ENCODE measurements around the gene CSPG5. TPM values are rescaled to one million over a fixed set of nuclear protein-coding genes. Genes with fewer than 3 reads are reported as not detected.
A peak's percentile ranks its signal among the peaks of the same experiment; 100 is the strongest.

Gene CSPG5
- total RNA-seq, 1 donor from 2014 or later = 0.59 TPM

DNA sequence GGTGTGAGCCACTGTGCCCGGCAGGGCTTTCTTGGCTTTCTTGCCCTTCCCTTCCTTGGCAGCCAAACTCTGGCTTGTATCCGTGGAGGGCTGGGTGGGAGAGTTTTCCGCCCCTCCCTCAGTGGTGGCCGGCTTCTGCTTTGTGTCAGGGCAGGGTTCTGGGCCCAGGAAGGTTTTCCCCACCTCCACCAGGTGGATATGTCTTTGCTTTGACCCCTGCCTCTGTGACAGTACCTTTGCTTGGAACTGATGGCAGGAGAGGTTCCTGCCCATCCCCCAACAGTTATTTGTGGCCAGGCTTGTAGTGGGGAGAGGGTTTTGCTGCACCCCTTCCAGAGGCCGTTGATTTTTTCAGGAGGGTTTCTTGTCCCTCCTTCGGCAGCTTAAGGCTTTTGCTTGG lies 24.3 kb downstream of the CSPG5 start:
- intact Hi-C loops (cut with micrococcal nuclease) = no loop called here
- ATAC-seq (no peak), DNase-seq (no peak)

GRCh38 chr3:47553407-47553806 lies 25.3 kb downstream of the CSPG5 start:
- DNase-seq (no peak), ATAC-seq (no peak)
- intact Hi-C loops (cut with micrococcal nuclease) = no loop called here

GRCh38 chr3:47542471-47543173 lies 36.0 kb downstream of the CSPG5 start:
- ATAC-seq (no peak), DNase-seq (no peak)
- intact Hi-C loops (cut with micrococcal nuclease) = no loop called here

DNA sequence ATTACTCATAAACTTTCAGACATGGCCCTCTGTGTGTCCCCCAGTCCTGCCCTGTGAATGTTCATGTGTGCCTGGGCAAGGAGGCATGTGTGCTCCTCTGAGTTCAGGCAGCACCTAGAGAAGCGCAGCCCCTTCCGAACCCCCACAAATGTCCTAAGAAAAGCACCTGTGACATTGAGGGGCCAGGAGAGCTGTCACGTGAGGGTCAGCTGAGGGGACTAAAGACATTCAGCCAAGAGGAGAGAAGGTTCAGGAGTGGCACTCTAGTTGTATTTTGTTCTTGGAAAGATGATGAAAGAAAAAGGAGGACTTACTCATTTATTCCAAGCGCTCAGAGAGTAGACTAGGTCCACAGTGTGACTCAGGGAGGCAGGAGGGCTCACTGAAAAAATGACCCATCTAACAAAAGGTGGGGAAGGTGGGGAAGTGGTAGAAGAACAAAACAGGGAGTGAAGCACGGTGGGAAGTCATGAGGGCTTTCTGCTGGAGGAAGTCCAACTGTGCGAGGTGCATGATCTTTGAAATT lies 37.0 kb downstream of the CSPG5 start:
- intact Hi-C loops (cut with micrococcal nuclease) = no loop called here
- no peak for DNase-seq
- no peak for ATAC-seq

DNA sequence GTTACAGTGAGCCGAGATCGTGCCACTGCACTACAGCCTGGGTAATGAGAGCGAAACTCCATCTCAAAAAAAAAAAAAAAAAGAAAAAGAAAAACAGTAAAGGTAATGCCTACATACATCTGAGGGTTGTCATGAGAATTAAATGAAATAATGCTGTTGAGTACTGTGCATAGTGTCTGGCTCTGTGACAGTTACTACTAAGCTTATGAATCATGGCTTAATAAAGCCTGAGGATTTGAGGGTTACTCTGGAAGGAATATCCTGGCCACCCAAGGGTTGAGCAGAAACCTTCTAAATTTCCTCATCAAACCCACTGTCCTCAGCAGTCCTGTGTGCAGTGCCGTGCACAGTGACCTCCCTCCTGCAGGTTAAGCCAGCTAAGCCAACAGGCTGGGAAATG lies 38.4 kb downstream of the CSPG5 start:
- DNase-seq = no peak
- no peak for ATAC-seq
- intact Hi-C loops (cut with micrococcal nuclease) = no loop called here

DNA sequence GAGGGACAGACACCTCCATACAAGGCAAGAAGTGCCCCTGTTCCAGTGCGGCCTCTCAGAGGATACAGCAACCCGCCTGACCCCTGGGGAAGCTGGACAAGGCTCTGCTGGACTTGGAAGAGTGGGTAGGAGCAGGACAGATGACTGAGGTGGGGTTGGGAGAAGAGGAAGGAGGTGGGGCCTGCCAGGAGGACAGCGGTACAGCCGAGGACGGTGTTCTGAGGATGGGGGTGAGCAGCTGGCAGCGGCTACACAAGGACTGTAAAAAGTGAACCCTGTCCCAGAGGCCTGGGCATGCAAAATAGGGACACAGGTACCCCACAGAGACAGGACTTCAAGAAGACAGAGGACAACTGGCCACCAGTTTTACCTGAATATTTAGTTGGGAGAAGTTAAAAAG lies 41.7 kb downstream of the CSPG5 start:
- no peak for DNase-seq
- intact Hi-C loops (cut with micrococcal nuclease) = no loop called here
- no peak for ATAC-seq

DNA sequence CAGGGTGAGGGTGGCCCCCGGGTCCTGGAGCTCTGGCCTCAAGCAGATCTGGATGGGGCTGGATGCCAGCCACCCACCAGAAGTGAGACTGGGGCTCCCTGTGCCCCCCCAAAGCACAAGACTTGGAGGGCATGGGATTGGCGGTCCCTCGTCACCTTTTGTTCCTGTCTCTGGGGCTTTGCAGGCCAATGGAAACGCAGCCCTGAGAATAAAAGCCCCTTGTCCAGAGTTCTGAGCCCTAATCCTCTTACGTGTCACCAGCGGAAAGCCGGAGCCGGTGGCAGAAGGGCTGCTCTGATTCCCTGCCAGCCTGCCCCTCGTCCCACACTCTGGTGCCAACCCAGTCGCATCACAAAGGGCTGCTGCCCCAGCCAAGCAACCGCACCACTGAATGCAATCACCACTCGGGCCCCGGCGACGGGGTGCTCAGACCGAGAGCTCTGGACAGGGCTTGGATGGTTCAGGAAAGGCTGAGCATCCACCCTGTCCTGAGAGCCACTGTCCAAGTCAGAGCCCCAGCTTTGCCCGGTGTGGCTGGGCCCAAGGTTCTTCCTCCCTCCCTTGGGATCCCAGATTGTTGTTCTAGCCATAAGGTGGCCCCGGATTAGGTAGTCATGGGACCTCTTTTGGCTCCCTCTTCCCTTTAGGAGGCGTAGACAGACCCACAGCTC lies 42.3 kb downstream of the CSPG5 start:
- intact Hi-C loops (cut with micrococcal nuclease) = no loop called here
- ATAC-seq (no peak), DNase-seq (no peak)

- no peak for DNase-seq
- intact Hi-C loops (cut with micrococcal nuclease) = no loop called here
- no peak for ATAC-seq
These were observed 44.6 kb downstream of the CSPG5 start for GRCh38 chr3:47533996-47534454.

GRCh38 chr3:47533481-47533880 lies 45.2 kb downstream of the CSPG5 start:
- DNase-seq = no peak
- no peak for ATAC-seq
- intact Hi-C loops (cut with micrococcal nuclease) = no loop called here

GRCh38 chr3:47527952-47528725 lies 50.5 kb downstream of the CSPG5 start:
- ATAC-seq = no peak
- intact Hi-C loops (cut with micrococcal nuclease) = no loop called here
- DNase-seq = no peak

- no peak for ATAC-seq
- intact Hi-C loops (cut with micrococcal nuclease) = no loop called here
These were observed 53.0 kb downstream of the CSPG5 start for GRCh38 chr3:47525617-47526016.

GRCh38 chr3:47523310-47524073 lies 55.2 kb downstream of the CSPG5 start:
- ATAC-seq = no peak
- intact Hi-C loops (cut with micrococcal nuclease) = no loop called here

More at GRCh38 chr3:47525617-47526016, 53.0 kb downstream of the CSPG5 start:
- DNase-seq = no peak

DNA sequence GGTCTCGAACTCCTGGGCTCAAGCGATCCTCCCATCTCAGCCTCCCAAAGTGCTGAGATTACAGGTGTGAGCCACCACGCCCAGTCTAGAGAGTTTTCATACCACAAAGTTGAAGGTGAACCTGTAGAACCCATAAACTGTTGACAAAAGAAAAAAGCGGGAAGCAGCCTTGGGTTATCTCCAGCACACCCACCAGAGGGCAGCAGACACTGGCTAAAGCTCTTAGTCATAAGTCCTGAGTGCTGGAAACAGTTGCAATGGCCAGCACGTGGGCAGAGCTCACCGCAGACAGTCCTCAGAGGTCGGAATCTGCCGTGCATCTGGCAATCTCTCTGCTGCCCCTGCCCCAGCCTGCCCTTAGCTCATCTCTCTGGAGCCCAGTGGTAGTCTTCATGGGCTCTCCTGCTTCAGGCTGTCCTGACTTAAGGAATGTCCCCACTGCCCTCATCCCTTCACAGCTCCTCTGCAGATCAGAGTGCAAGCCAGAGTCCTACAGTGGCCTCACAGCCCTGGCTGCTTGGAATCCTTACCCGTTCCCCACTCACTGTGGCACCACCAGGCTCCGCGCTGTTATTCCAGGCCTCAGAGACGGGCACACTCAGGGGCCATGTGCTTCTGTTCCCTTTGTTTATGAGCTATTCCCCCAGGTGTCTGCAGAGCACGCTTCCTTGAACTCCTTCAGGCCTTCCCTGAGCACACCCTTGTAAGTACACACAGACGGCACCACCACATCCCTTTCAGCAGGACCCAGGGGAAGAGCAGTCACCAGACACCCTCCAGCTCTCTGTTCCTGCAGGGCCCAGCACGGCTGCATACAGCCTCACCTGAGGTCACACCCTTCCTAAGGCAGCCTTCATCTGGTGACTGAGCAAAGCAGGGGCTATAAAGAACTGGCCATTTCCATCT lies 56.3 kb downstream of the CSPG5 start:
- peak; percentile 97 for ATAC-seq
- intact Hi-C loops (cut with micrococcal nuclease) = loop anchor here (1.0 kb wide), 1 partner anchor 267 kb away; no protein-coding TSS in a partner anchor
- peak; percentile 83 for DNase-seq

More at GRCh38 chr3:47523310-47524073, 55.2 kb downstream of the CSPG5 start:
- no peak for DNase-seq

DNA sequence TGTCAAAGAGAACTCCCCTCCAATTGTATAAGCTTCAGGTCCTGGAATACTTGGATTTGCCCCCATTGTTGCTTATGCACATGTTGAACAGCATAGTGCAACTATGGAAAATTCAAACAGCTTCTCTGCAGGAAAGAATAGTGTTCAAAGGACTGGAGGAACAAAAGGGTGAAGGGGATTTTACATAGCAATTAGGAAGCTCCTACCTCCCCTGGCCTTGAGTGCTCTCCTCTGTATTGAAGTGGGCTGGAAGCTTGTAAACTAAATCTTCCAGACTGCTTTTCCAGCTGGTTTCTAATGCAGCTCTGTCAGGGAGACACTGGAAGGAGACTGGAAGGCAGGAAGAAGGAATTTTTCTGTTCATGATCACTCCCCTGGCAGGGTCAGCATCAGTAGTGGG lies 57.9 kb downstream of the CSPG5 start:
- DNase-seq (no peak), ATAC-seq (no peak)
- intact Hi-C loops (cut with micrococcal nuclease) = no loop called here

- ATAC-seq = no peak
- no peak for DNase-seq
- intact Hi-C loops (cut with micrococcal nuclease) = no loop called here
These were observed 60.7 kb downstream of the CSPG5 start for GRCh38 chr3:47517937-47518336.

DNA sequence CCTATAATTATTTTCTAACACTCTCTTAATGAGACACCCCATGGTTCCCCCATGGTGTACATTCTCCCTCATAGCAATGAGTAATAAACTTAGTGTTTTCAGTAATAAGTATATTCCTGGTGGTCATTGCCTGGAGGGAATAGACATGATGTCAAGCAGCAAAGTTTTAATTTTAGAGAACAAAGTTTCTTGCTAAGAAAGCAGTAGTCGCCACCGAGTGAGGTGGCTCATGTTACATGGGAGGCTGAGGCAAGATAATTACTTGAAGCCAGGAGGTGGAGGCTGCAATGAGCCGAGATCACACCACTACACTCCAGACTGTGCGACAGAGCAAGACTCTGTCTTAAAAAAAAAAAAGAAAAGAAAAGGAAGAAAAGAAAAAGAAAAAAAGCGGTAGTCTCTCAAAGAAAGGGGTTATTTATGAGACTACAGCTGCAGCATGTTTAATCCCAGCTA lies 62.8 kb downstream of the CSPG5 start:
- intact Hi-C loops (cut with micrococcal nuclease) = no loop called here
- no peak for DNase-seq
- no peak for ATAC-seq

GRCh38 chr3:47515100-47515499 lies 63.6 kb downstream of the CSPG5 start:
- ATAC-seq (no peak), DNase-seq (no peak)
- intact Hi-C loops (cut with micrococcal nuclease) = no loop called here

Data from left ventricle myocardium superior (tissue), 1 donor.